ENCODE data around the gene RBM42. TPM values are rescaled to one million over a fixed set of nuclear protein-coding genes. Genes with fewer than 3 reads are reported as not detected.

Gene RBM42, protein sequence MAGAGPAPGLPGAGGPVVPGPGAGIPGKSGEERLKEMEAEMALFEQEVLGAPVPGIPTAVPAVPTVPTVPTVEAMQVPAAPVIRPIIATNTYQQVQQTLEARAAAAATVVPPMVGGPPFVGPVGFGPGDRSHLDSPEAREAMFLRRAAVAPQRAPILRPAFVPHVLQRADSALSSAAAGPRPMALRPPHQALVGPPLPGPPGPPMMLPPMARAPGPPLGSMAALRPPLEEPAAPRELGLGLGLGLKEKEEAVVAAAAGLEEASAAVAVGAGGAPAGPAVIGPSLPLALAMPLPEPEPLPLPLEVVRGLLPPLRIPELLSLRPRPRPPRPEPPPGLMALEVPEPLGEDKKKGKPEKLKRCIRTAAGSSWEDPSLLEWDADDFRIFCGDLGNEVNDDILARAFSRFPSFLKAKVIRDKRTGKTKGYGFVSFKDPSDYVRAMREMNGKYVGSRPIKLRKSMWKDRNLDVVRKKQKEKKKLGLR
- 19.0 and 29.5 TPM in 2 replicates for total RNA-seq

DNA sequence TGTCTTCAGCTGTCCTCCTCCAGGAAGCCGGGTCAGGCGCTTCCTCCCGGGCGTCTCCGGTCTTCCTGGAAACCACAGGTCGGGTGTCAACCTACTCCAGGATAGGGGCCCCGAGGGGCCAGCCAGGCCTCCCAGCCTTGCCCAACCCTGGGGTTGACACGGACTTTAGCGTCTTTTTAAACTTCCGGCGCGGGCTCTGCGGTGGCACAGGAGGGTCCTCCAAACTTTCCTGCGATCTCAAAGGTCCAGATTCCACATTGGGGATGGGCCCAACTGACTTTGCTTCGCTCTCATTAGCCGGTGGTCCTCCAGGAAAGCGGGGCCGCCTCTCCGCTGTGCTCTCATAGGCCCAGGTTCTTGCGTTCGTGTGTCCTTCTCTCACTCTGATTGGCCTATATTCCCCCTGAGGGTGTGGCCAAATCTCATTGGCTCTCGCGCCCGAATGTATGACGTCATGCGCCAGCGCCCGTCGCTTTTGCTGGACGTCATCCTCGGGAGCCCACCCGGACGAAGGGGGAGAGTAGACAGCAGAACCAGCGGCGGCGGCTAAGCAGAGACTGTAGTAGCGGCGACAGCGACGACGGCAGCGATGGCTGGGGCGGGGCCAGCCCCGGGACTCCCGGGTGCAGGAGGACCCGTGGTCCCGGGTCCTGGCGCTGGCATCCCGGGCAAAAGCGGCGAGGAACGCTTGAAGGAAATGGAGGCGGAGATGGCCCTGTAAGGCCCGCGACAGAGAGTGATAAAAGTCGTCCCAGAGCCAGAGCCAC is at the start of gene RBM42:
Gene RBM42, plus strand, starts transcription at position 472 of the 767 bp plus-strand sequence. Its CDS starts 118 bp downstream, at position 590.

DNA sequence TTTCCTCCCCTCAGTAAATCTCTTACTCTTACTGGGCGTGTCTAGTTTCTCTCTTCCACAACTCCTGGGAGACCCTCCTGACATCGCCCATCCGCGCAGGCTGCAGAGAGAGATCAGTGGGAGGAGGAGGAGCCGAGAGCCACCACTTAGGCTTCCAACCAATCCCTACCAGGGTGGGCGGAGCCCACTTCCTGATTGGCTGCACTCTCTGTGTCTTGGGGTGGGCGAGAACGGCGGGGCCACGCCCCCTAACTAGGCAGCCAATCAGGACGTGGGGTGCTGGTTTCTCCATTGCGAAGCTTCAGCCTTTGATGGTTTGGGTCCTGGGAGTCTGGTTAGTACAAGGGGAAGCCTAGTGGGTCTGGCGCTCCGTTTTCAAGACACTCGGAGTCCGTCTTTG is 43.0 kb upstream of the RBM42 start, which contains the start of gene PMIS2:
Gene PMIS2, plus strand, starts transcription at position 326 of the 400 bp plus-strand sequence. CDS start 87 bp downstream, outside the sequence.

DNA sequence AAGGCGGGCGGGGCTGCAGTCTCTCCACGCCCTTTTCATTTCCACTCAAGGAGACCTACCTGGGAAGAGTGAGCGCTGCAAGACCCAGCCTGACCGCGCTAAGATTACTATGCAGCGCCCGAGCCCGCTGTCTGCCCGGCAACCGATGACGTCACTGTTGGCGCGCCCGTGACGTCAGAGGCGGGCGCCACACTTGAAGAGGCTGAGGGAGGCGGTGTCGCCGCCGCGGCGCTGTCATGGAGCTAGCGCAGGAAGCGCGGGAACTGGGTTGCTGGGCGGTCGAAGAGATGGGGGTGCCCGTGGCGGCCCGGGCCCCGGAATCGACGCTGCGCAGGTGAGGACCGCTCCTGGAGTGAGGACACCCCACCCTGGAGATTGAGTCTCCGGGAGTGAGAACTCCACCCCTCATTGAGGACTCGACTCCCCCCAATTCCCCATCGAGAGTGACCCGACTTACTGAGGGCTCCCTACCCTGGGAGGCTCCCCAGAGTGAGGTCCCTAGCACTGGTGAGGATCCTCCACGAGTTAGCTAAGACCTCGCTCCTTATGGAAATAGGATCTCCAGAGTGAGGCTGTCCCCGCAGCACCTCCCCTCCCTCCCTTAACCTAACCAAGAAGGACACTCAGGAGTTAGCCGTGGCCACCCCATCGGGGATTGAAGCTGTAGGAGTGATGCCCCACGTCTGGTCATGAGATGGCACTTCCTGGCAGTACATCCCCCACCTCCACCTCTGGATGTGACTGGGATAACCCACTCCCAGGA is 16.1 kb upstream of the RBM42 start, which contains the start of gene HAUS5:
Gene HAUS5, plus strand, starts transcription at position 177 of the 763 bp plus-strand sequence. Its CDS starts 60 bp downstream, at position 237.

DNA sequence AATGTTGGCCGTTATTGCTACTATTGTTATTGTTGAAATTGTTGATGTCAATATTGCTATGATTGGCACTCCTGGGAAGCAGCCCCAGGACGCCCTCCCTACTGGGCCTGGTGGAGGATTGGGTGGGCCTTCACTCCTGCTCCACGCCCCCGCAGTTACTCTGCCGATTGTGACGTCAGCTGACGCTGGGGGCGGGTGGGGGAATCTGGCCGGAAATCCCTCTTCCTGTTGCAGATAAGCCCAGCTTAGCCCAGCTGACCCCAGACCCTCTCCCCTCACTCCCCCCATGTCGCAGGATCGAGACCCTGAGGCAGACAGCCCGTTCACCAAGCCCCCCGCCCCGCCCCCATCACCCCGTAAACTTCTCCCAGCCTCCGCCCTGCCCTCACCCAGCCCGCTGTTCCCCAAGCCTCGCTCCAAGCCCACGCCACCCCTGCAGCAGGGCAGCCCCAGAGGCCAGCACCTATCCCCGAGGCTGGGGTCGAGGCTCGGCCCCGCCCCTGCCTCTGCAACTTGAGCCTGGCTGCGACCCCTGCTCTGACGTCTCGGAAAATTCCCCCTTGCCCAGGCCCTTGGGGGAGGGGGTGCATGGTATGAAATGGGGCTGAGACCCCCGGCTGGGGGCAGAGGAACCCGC is 12.8 kb downstream of the RBM42 start, which contains the start of gene ETV2:
Gene ETV2, plus strand, starts transcription at position 231 of the 637 bp plus-strand sequence. CDS start 716 bp downstream, outside the sequence.

DNA sequence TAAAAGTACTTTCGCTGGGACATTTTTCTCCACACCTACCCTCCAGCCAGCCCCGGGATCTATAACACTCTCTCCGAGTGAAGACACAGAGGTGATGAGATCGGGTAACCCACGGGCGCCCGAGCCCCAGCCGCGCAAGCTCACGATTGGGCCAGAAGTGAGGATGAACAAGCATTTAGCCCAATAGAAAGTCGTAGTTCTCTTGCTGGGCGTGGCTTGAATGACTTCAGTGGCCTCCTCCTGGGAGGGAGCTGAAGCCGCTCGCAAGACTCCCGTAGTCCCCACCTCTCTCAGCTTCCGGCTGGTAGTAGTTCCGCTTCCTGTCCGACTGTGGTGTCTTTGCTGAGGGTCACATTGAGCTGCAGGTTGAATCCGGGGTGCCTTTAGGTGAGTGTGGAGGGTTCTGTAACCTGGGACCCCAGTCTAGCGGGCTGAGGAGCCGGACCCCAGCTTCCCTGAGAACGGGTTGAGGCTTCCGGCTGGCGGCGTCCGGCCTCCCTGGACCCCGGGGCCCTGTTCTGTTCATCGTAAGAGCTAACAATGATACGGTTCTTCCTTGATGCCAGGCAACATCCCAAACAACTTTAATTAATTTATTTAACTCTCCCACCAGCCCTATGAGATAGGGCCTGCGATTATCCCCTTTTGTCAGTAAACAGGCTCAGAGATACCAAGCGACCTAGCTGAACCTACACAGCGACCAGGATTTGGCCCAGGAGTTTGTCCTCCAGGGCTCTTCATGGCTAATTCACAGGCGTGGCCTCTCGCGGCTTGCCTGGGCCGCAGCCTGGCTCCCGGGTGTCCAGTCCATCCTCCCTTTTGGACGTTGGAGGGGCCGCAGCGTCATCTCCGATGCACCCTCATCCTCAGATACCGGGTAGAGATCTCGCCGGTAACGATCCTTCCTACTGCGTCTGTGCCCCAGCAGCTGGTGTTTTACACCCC is 19.5 kb downstream of the RBM42 start, which contains the start of gene COX6B1:
Gene COX6B1, plus strand, starts transcription at position 307 of the 945 bp plus-strand sequence. CDS start 2,921 bp downstream, outside the sequence.

DNA sequence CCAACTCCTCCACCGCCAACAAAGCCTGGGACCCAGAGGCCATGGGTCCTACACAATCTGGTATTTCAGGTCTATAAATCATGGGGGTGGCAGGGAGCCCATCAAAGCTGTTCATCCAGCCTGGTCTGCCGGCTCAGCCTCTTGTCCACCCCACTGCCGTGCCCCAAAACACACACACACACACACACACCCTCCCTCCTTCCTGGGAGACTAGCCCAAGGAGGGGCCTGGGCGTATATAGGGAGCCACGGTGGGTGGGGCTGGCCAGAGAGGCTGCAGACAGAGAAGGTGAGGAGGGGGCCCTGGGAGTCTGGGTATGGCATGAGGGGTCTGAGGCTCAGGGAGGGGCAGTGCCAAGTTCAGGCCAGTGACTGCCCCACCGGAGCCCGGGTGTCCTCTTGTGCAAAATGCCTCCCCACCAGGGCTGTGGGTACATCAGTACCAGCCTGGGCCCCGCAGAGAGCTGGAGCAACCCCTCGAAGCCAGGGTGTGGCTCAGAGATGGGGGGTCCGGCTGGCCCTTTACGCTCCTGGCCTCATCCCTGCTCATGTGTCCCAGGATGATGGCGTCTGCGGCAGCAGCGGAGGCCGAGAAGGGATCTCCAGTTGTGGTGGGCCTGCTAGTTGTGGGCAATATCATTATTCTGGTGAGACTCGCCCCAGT is 37.5 kb downstream of the RBM42 start, which contains the start of gene UPK1A:
Gene UPK1A, plus strand, starts transcription at position 267 of the 663 bp plus-strand sequence. Its CDS starts 296 bp downstream, at position 563.

Other genes starting within 250 kb of the RBM42 start
- not detected in 2 replicates for gene FFAR2, start 180.8 kb upstream of the RBM42 start, total RNA-seq
- not detected in 2 replicates for gene KRTDAP, start 138.6 kb upstream of the RBM42 start, total RNA-seq
- gene DMKN, start 115.4 kb upstream of the RBM42 start, total RNA-seq, result 6.6 and 8.4 TPM in 2 replicates
- gene SBSN, start 100.7 kb upstream of the RBM42 start, total RNA-seq, result 4.7 and 5.2 TPM in 2 replicates
- gene GAPDHS, start 95.6 kb upstream of the RBM42 start, total RNA-seq, result not detected in 2 replicates
- 79.0 and 82.8 TPM in 2 replicates for gene TMEM147, start 83.4 kb upstream of the RBM42 start, total RNA-seq
- gene ATP4A, start 65.4 kb upstream of the RBM42 start, total RNA-seq, result not detected in 2 replicates
- gene PMIS2, start 42.9 kb upstream of the RBM42 start, total RNA-seq, result not detected in 2 replicates
- gene HAUS5, start 16.3 kb upstream of the RBM42 start, total RNA-seq, result 3.7 and 3.8 TPM in 2 replicates
- gene ETV2, start 12.7 kb downstream of the RBM42 start, total RNA-seq, result 0.17 and 0.63 TPM in 2 replicates
- 531 and 566 TPM in 2 replicates for gene COX6B1, start 19.3 kb downstream of the RBM42 start, total RNA-seq
- not detected in 2 replicates for gene UPK1A, start 37.5 kb downstream of the RBM42 start, total RNA-seq
- gene ZBTB32, start 75.5 kb downstream of the RBM42 start, total RNA-seq, result not detected in 2 replicates
- gene KMT2B, start 89.0 kb downstream of the RBM42 start, total RNA-seq, result 2.7 and 6.8 TPM in 2 replicates
- 0.32 and 0.77 TPM in 2 replicates for gene IGFLR1, start 113.4 kb downstream of the RBM42 start, total RNA-seq
- 10.7 and 10.9 TPM in 2 replicates for gene U2AF1L4, start 116.4 kb downstream of the RBM42 start, total RNA-seq
- 9.1 and 11.3 TPM in 2 replicates for gene PSENEN, start 116.6 kb downstream of the RBM42 start, total RNA-seq
- 11.2 and 11.8 TPM in 2 replicates for gene LIN37, start 119.5 kb downstream of the RBM42 start, total RNA-seq
- gene HSPB6, start 128.0 kb downstream of the RBM42 start, total RNA-seq, result 96.5 and 248 TPM in 2 replicates
- gene PROSER3, start 129.1 kb downstream of the RBM42 start, total RNA-seq, result 2.9 and 3.2 TPM in 2 replicates
- 5.0 and 7.9 TPM in 2 replicates for gene ARHGAP33, start 146.5 kb downstream of the RBM42 start, total RNA-seq
- gene PRODH2, start 183.8 kb downstream of the RBM42 start, total RNA-seq, result not detected in 2 replicates
- gene NPHS1, start 223.5 kb downstream of the RBM42 start, total RNA-seq, result 0.16 TPM in 1 of 2 replicates, not detected in the other
- 0.09 TPM in 1 of 2 replicates, not detected in the other for gene KIRREL2, start 227.9 kb downstream of the RBM42 start, total RNA-seq
- 6.0 and 11.0 TPM in 2 replicates for gene APLP1, start 239.5 kb downstream of the RBM42 start, total RNA-seq